Gastrocnemius medialis (tissue), 4 donors: Measurements from ENCODE around the gene LEKR1. TPM values are rescaled to one million over a fixed set of nuclear protein-coding genes. Genes with fewer than 3 reads are reported as not detected.

ENCODE experiments used
- ATAC-seq, 2 donors: fragments of 150-250 bp; one replicate each; pipeline ENCODE4 v1.9.1; 2016
- DNase-seq, 2 donors: peaks; one replicate each; pipeline ENCODE4 v3.0.0-alpha.2; 2019
- H3K27ac ChIP-seq, 4 donors: fragments of 200-600 bp; sonication (generic); 1 replicate in 1 of 4; 2 replicates in 3 of 4; pipeline ENCODE4 v1.5.1; 2016 to 2018; ENCODE audit warnings: mild to moderate bottlenecking in 2 of 4, moderate library complexity in 1 of 4
- H3K27me3 ChIP-seq, 3 donors: fragments of 200-600 bp; sonication (generic) in 2 of 3; 1 replicate in 1 of 3; 2 replicates in 2 of 3; pipeline versions ENCODE4 v1.5.1 to v1.6.0; 2016 to 2019; ENCODE audit warnings: mild to moderate bottlenecking in 1 of 3, moderate library complexity in 1 of 3
- H3K36me3 ChIP-seq, 2 donors: fragments of 200-600 bp; sonication (generic) in 1 of 2; one replicate each; pipeline ENCODE4 v1.5.1; 2017 to 2018
- H3K4me1 ChIP-seq, 2 donors: fragments of 200-600 bp; sonication (generic) in 1 of 2; one replicate each; pipeline ENCODE4 v1.5.1; 2016 to 2017; ENCODE audit warnings: mild to moderate bottlenecking in 2 of 2
- H3K4me3 ChIP-seq, 4 donors: fragments of 200-600 bp; sonication (generic) in 3 of 4; 1 replicate in 1 of 4; 2 replicates in 3 of 4; pipeline ENCODE4 v1.5.1; 2016 to 2019; ENCODE audit warnings: mild to moderate bottlenecking in 2 of 4
- H3K9me3 ChIP-seq, 3 donors: fragments of 200-600 bp; sonication (generic) in 2 of 3; 1 replicate in 1 of 3; 2 replicates in 2 of 3; pipeline ENCODE4 v1.5.1; 2016 to 2019
- POLR2A ChIP-seq, 2 donors: fragments of 450-650 bp; IDR thresholded peaks; one replicate each; pipeline ENCODE4 v1.6.1; 2017; ENCODE audit warnings: antibody characterized with exemption in 2 of 2, mild to moderate bottlenecking in 2 of 2, moderate library complexity in 2 of 2
- in situ Hi-C, 4 donors: fragments of 200-750 bp; cut with MboI; loops; one replicate each; pipeline versions ENCODE4 v1.15.0 to v1.8.0; 2017; ENCODE audit warnings: low sequenced_read_pairs in 4 of 4
- intact Hi-C: fragments of 100-400 bp; cut with DNase I; formaldehyde crosslinking; loops from one replicate; pipeline ENCODE4 v1.15.1; 2023; ENCODE audit warnings: low total_unique reads
- total RNA-seq, 4 donors: library from RNA; depleted of rRNA; stranded (reverse); fragments of >200 nt; gene quantifications; one replicate each; pipeline versions ENCODE4 v1.1.0 to v1.2.3, GENCODE V29; 2016
- TF ChIP-seq, protein P1 (sequence below), 5 experiments: fragments of 450-650 bp in 3 of 5; fragments of 200-600 bp in 2 of 5; sonication (generic) in 2 of 5; IDR thresholded peaks in 4 of 5; conservative IDR thresholded peaks in 1 of 5; 1 replicate in 4 of 5; 2 replicates in 1 of 5; pipeline ENCODE4 v1.5.1; 2016 to 2019; ENCODE audit warnings: antibody characterized with exemption in 5 of 5, mild to moderate bottlenecking in 3 of 5, moderate library complexity in 3 of 5

Gene LEKR1
- total RNA-seq, 4 donors from 2014 or later = 0.20 to 0.56 TPM; not detected in 2

DNA sequence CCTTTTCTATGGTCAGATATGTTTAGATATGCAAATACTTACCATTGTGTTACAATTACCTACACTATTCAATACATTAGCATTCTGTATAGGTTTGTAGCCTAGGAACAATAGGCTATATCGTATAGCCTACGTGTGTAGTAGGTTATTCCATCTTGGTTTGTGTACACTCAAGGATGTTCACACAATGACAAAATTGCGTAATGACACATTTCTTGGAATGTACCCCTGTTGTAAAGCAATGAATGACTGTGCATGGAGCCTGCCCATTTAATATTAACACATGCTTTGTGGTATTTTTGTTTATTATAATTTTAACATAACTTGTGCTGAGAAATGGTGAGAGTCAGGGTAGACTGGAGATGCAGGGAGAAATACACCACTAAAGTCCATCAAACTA is 154.9 kb downstream of the LEKR1 start:
- H3K4me1 ChIP-seq = no peaks in the 10 kb centered on the region
- ATAC-seq (no peak), DNase-seq (no peak)
- H3K36me3 ChIP-seq = no peaks in the 10 kb centered on the region
- TF ChIP-seq POLR2A (IDR thresholded peaks at IDR 0.05) = no peak
- TF ChIP-seq, protein P1, sequence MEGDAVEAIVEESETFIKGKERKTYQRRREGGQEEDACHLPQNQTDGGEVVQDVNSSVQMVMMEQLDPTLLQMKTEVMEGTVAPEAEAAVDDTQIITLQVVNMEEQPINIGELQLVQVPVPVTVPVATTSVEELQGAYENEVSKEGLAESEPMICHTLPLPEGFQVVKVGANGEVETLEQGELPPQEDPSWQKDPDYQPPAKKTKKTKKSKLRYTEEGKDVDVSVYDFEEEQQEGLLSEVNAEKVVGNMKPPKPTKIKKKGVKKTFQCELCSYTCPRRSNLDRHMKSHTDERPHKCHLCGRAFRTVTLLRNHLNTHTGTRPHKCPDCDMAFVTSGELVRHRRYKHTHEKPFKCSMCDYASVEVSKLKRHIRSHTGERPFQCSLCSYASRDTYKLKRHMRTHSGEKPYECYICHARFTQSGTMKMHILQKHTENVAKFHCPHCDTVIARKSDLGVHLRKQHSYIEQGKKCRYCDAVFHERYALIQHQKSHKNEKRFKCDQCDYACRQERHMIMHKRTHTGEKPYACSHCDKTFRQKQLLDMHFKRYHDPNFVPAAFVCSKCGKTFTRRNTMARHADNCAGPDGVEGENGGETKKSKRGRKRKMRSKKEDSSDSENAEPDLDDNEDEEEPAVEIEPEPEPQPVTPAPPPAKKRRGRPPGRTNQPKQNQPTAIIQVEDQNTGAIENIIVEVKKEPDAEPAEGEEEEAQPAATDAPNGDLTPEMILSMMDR (IDR thresholded peaks at IDR 0.05 in 4 of 5, conservative IDR thresholded peaks at IDR 0.05 in 1 of 5) = no peak
- H3K4me3 ChIP-seq = no peak overlapping the region
- H3K27me3 ChIP-seq = no peaks in the 10 kb centered on the region
- H3K27ac ChIP-seq = no peak overlapping the region
- in situ Hi-C loops = no loop called here
- intact Hi-C loops = no loop called here
- no peaks in the 10 kb centered on the region for H3K9me3 ChIP-seq

DNA sequence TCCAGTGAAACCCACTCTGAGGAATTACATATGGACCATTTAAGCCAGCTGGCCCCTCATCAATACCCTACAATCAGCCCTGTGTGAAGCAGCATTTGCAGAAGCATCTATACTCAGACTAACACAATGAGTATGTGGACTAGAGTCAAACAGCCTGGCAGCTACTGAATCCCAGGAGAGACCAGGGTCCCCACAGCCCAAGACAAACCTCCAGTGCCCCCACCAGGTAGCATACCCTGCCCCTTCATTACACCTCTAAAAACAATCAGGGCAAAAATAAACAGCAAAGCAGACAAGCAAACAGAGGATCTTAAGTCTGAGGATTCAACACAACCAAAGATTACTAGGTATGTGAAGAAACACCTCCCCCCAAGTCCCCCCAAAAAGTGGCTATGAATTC is 157.4 kb downstream of the LEKR1 start:
- no peak overlapping the region for H3K27ac ChIP-seq
- TF ChIP-seq, protein P1 (IDR thresholded peaks at IDR 0.05 in 4 of 5, conservative IDR thresholded peaks at IDR 0.05 in 1 of 5) = no peak
- no peak for TF ChIP-seq POLR2A (IDR thresholded peaks at IDR 0.05)
- H3K4me1 ChIP-seq = no peaks in the 10 kb centered on the region
- no peak for DNase-seq
- no peaks in the 10 kb centered on the region for H3K27me3 ChIP-seq
- no peak for ATAC-seq
- H3K9me3 ChIP-seq = no peaks in the 10 kb centered on the region
- no peaks in the 10 kb centered on the region for H3K36me3 ChIP-seq
- intact Hi-C loops = no loop called here
- in situ Hi-C loops = no loop called here
- H3K4me3 ChIP-seq = no peak overlapping the region

DNA sequence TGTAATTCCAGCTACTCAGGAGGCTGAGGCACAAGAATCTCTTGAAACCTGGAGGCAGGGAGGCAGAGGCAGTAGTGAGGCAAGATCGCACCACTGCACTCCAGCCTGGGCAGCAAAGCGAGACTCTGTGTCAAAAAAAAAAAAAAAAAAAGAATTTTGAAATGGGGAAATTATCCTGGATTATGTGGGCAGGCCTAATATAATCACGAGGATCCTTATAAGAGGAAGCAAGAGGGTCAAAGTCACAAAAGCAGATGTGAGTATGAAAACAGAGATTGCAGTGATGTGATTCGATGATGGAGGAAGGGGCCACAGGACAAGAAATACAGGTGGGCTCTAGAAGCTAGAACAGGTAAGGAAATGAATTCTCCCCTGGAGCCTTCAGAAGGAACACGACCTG is 159.6 kb downstream of the LEKR1 start:
- in situ Hi-C loops (no loop called here), intact Hi-C loops (no loop called here)
- Histone ChIP-seq H3K9me3 (no peaks in the 10 kb centered on the region), H3K27me3 (no peaks in the 10 kb centered on the region), H3K4me1 (no peaks in the 10 kb centered on the region), H3K27ac (no peak overlapping the region), H3K4me3 (no peak overlapping the region), H3K36me3 (no peaks in the 10 kb centered on the region)
- no peak for DNase-seq
- no peak for TF ChIP-seq POLR2A (IDR thresholded peaks at IDR 0.05)
- TF ChIP-seq, protein P1 (IDR thresholded peaks at IDR 0.05 in 4 of 5, conservative IDR thresholded peaks at IDR 0.05 in 1 of 5) = no peak
- no peak for ATAC-seq

DNA sequence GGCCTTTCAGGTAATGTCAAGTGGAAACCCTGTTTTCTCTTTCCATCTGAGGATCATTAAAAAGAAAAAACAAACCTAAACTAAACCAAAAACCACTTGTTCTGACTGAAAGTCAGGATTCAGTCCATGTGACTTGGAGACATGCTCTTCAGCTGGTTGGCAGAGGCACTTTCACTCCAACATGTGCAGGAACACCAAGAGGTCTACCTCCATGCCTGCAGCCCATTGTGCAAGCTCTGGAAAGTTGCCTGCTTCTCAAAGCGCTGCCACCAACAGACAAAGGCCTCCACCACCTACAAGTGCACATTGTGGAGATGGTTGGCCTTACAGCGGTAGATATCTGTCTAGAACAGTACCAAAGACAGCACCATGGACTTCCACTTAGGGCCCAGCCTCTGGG is 161.8 kb downstream of the LEKR1 start:
- TF ChIP-seq, protein P1 (IDR thresholded peaks at IDR 0.05 in 4 of 5, conservative IDR thresholded peaks at IDR 0.05 in 1 of 5) = no peak
- no peak for TF ChIP-seq POLR2A (IDR thresholded peaks at IDR 0.05)
- Histone ChIP-seq H3K9me3 (no peaks in the 10 kb centered on the region), H3K4me3 (no peak overlapping the region), H3K4me1 (no peaks in the 10 kb centered on the region), H3K36me3 (no peaks in the 10 kb centered on the region), H3K27me3 (no peaks in the 10 kb centered on the region), H3K27ac (no peak overlapping the region)
- ATAC-seq (no peak), DNase-seq (no peak)
- in situ Hi-C loops (no loop called here), intact Hi-C loops (no loop called here)

DNA sequence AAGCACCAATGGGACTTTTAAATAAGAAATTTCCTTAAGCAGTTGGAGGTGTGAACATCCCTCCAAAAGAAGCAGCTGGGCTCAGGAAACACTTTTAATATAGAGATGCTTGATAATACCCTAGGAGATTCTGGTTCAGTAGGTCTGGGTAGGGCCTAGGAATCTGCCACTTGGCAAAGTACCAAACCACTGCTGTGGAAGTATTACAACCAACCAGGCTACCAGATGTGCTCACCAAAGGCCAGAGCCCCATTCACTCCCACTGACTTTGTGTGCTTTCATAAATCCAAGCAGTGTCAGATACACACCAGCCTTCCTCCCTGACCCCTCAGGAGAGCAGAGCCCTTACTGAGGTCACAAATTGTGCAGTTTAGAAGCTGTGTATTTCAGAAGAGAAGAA is 171.2 kb downstream of the LEKR1 start:
- Histone ChIP-seq H3K36me3 (no peaks in the 10 kb centered on the region), H3K27me3 (no peaks in the 10 kb centered on the region), H3K4me1 (no peaks in the 10 kb centered on the region), H3K4me3 (no peak overlapping the region), H3K9me3 (no peaks in the 10 kb centered on the region), H3K27ac (no peak overlapping the region)
- DNase-seq (no peak), ATAC-seq (no peak)
- intact Hi-C loops (no loop called here), in situ Hi-C loops (no loop called here)
- TF ChIP-seq, protein P1 (IDR thresholded peaks at IDR 0.05 in 4 of 5, conservative IDR thresholded peaks at IDR 0.05 in 1 of 5) = no peak
- no peak for TF ChIP-seq POLR2A (IDR thresholded peaks at IDR 0.05)
